ENCODE results near the gene S100A8.
"Not testable (repeated sequence)": the region's sequence is repeated elsewhere in the genome, so short reads cannot be mapped to it uniquely, and the experiment has no call there.

Gene S100A8

GRCh38 chr1:153415850-153416570, 25.1 kb upstream of the S100A8 start, which contains the start of gene S100A7A:
S100A7A (plus strand) TSS chr1:153416520; CDS start chr1:153418083, 1,563 bp downstream.
- no peak for DNase-seq

GRCh38 chr1:153413961-153414360, 23.1 kb upstream of the S100A8 start:
- not testable (repeated sequence) for DNase-seq

GRCh38 chr1:153407274-153407673, 16.4 kb upstream of the S100A8 start:
- peak; percentile 43 for DNase-seq

- DNase-seq = not testable (repeated sequence)
Measured at GRCh38 chr1:153405825-153406599, 15.1 kb upstream of the S100A8 start.

GRCh38 chr1:153404768-153405167, 13.9 kb upstream of the S100A8 start:
- no peak for DNase-seq

- DNase-seq = no peak
Measured at GRCh38 chr1:153404086-153404635, 13.3 kb upstream of the S100A8 start.

GRCh38 chr1:153403421-153404085, 12.7 kb upstream of the S100A8 start:
- no peak for DNase-seq

- DNase-seq = no peak
Measured at GRCh38 chr1:153402226-153402625, 11.4 kb upstream of the S100A8 start.

- no peak for DNase-seq
Measured at GRCh38 chr1:153401461-153401860, 10.6 kb upstream of the S100A8 start.

GRCh38 chr1:153400244-153400643, 9.4 kb upstream of the S100A8 start:
- DNase-seq = peak; percentile 65

- DNase-seq = no peak
Measured at GRCh38 chr1:153399401-153400055, 8.7 kb upstream of the S100A8 start.

- no peak for DNase-seq
Measured at GRCh38 chr1:153397924-153398651, 7.2 kb upstream of the S100A8 start.

- no peak for DNase-seq
Measured at GRCh38 chr1:153397051-153397923, 6.4 kb upstream of the S100A8 start.

- DNase-seq = no peak
Measured at GRCh38 chr1:153396461-153396860, 5.6 kb upstream of the S100A8 start.

- DNase-seq = no peak
Measured at GRCh38 chr1:153395776-153396175, 4.9 kb upstream of the S100A8 start.

GRCh38 chr1:153395136-153395685, 4.3 kb upstream of the S100A8 start:
- no peak for DNase-seq

- no peak for DNase-seq
Measured at GRCh38 chr1:153394391-153394790, 3.5 kb upstream of the S100A8 start.

- no peak for DNase-seq
Measured at GRCh38 chr1:153393926-153394325, 3.1 kb upstream of the S100A8 start.

- no peak for DNase-seq
Measured at GRCh38 chr1:153392822-153393221, 1.9 kb upstream of the S100A8 start.

GRCh38 chr1:153392258-153392657, 1.4 kb upstream of the S100A8 start:
- DNase-seq = no peak
